H1 (cell line): ENCODE data around the gene GSDME. TPM values are rescaled to one million over a fixed set of nuclear protein-coding genes. Genes with fewer than 3 reads are reported as not detected.

Experiments
- CTCF ChIA-PET: fragments of 300-600 bp; sonication (Branson Sonifier 250); formaldehyde crosslinking; loops from one replicate; lab custom pipeline; 2021; ENCODE audit not compliant: partially characterized antibody; lab: Charles Lee
- POLR2A ChIA-PET: fragments of 300-600 bp; sonication (Branson Sonifier 250); formaldehyde crosslinking; loops from one replicate; lab custom pipeline; 2021; ENCODE audit warnings: inconsistent platforms; ENCODE audit not compliant: partially characterized antibody; lab: Charles Lee
- DNase-seq, 2 experiments: peaks; one replicate each; pipeline versions ENCODE4 v3.0.0 to v3.0.0-alpha.2; 2010 to 2022; ENCODE audit warnings: low spot score in 2 of 2, low read depth in 1 of 2, mixed read lengths in 1 of 2
- FAIRE-seq: peaks from 2 replicates; lab custom pipeline; 2011; peaks lifted over from hg19 to GRCh38; lab: Jason Lieb, UNC
- H2AFZ ChIP-seq: 2 replicates; pipeline ENCODE4 v1.8.1; 2012; ENCODE audit warnings: low read length, inconsistent platforms
- H2AK5ac ChIP-seq: 2 replicates; pipeline ENCODE4 v1.6.1; 2013; ENCODE audit warnings: low read depth, low read length
- H2BK120ac ChIP-seq: replicated peaks from 2 replicates; pipeline ENCODE3; 2013; ENCODE audit warnings: low read depth, low read length, inconsistent platforms
- H2BK12ac ChIP-seq: 2 replicates; pipeline ENCODE4 v1.6.1; 2013; ENCODE audit warnings: low read depth, low read length
- H2BK15ac ChIP-seq: 2 replicates; pipeline ENCODE4 v1.6.1; 2013; ENCODE audit warnings: low read length
- H2BK20ac ChIP-seq: 2 replicates; pipeline ENCODE4 v1.6.1; 2013; ENCODE audit warnings: low read length
- H2BK5ac ChIP-seq: 2 replicates; pipeline ENCODE4 v1.6.1; 2013; ENCODE audit warnings: low read depth, low read length
- H3K14ac ChIP-seq: 2 replicates; pipeline ENCODE4 v1.6.1; 2013; ENCODE audit warnings: inconsistent platforms; ENCODE audit not compliant: insufficient read length
- H3K18ac ChIP-seq: 2 replicates; pipeline ENCODE4 v1.6.1; 2013; ENCODE audit warnings: low read length; ENCODE audit errors: extremely low read depth
- H3K23ac ChIP-seq: 2 replicates; pipeline ENCODE4 v1.6.1; 2013; ENCODE audit warnings: inconsistent platforms; ENCODE audit not compliant: insufficient read length
- H3K23me2 ChIP-seq: 2 replicates; pipeline ENCODE4 v1.6.1; 2013; ENCODE audit warnings: low read depth, low read length
- H3K27ac ChIP-seq: 2 replicates; pipeline ENCODE4 v1.6.1; 2011; ENCODE audit warnings: low read depth, low read length, inconsistent platforms
- H3K27me3 ChIP-seq, 4 experiments: replicated peaks in 1 of 4; 1 replicate in 1 of 4; 2 replicates in 3 of 4; pipeline versions ENCODE4 v1.6.1 to v1.8.1; 2011 to 2013; ENCODE audit warnings: low read length in 3 of 4, mild to moderate bottlenecking in 3 of 4, inconsistent platforms in 2 of 4, mixed read lengths in 2 of 4, moderate library complexity in 1 of 4; ENCODE audit not compliant: control insufficient read depth in 3 of 4, insufficient read depth in 3 of 4; ENCODE audit errors: extremely low read depth in 1 of 4
- H3K36me3 ChIP-seq, 4 experiments: 2 replicates each; pipeline versions ENCODE4 v1.6.1 to v1.8.1; 2011 to 2013; ENCODE audit warnings: mild to moderate bottlenecking in 4 of 4, low read length in 3 of 4, moderate library complexity in 2 of 4, control low read depth in 1 of 4, inconsistent platforms in 1 of 4; ENCODE audit not compliant: insufficient read depth in 4 of 4, control insufficient read depth in 2 of 4
- H3K4ac ChIP-seq: replicated peaks from 2 replicates; pipeline ENCODE3; 2013; ENCODE audit warnings: low read length, low read depth, mixed read lengths, inconsistent platforms; ENCODE audit not compliant: insufficient read length
- H3K4me1 ChIP-seq, 4 experiments: replicated peaks in 1 of 4; 1 replicate in 1 of 4; 2 replicates in 3 of 4; pipeline versions ENCODE4 v1.6.1 to v1.8.1; 2011 to 2013; ENCODE audit warnings: low read length in 3 of 4, inconsistent platforms in 2 of 4, mixed read lengths in 1 of 4; ENCODE audit not compliant: insufficient read depth in 4 of 4, control insufficient read depth in 3 of 4
- H3K4me2 ChIP-seq, 2 experiments: 2 replicates each; pipeline versions ENCODE4 v1.6.1 to v1.8.1; 2011 to 2013; ENCODE audit warnings: low read depth in 2 of 2, low read length in 2 of 2, control low read depth in 1 of 2, inconsistent platforms in 1 of 2, mild to moderate bottlenecking in 1 of 2; ENCODE audit not compliant: insufficient read depth in 1 of 2
- H3K4me3 ChIP-seq, 4 experiments: fragments of 200-600, 300-600 bp in 1 of 4; sonication (generic), shearing (Covaris generic), sonication (Bioruptor Twin) in 1 of 4; 2 replicates each; pipeline versions ENCODE4 v1.5.1 to v1.8.1; 2011 to 2016; ENCODE audit warnings: low read length in 4 of 4, low read depth in 3 of 4, control low read depth in 2 of 4, inconsistent platforms in 2 of 4, mild to moderate bottlenecking in 2 of 4, mixed read lengths in 1 of 4, moderate library complexity in 1 of 4; ENCODE audit not compliant: insufficient read depth in 2 of 4; ENCODE audit errors: extremely low read depth in 1 of 4
- H3K56ac ChIP-seq: replicated peaks from 2 replicates; pipeline ENCODE3; 2013; ENCODE audit warnings: low read depth, mild to moderate bottlenecking, mixed read lengths, low read length, inconsistent platforms; ENCODE audit not compliant: insufficient read length
- H3K79me1 ChIP-seq: 2 replicates; pipeline ENCODE4 v1.6.1; 2013; ENCODE audit warnings: low read depth, low read length, control low read depth
- H3K79me2 ChIP-seq, 2 experiments: 2 replicates each; pipeline versions ENCODE4 v1.6.1 to v1.8.1; 2012 to 2013; ENCODE audit warnings: low read length in 2 of 2, mild to moderate bottlenecking in 2 of 2, inconsistent platforms in 1 of 2; ENCODE audit not compliant: insufficient read depth in 2 of 2, control insufficient read depth in 1 of 2
- H3K9ac ChIP-seq, 4 experiments: replicated peaks in 1 of 4; 1 replicate in 1 of 4; 2 replicates in 3 of 4; pipeline versions ENCODE4 v1.6.1 to v1.8.1; 2011 to 2013; ENCODE audit warnings: low read depth in 3 of 4, low read length in 3 of 4, control low read depth in 2 of 4, mild to moderate bottlenecking in 2 of 4, moderate library complexity in 2 of 4, inconsistent platforms in 1 of 4; ENCODE audit errors: extremely low read depth in 1 of 4
- H3K9me3 ChIP-seq, 2 experiments: 2 replicates each; pipeline versions ENCODE4 v1.6.1 to v1.8.1; 2012 to 2013; ENCODE audit warnings: mild to moderate bottlenecking in 2 of 2, moderate library complexity in 2 of 2, control low read depth in 1 of 2, inconsistent platforms in 1 of 2, low read depth in 1 of 2, low read length in 1 of 2, mixed read lengths in 1 of 2; ENCODE audit not compliant: insufficient read depth in 2 of 2
- H4K20me1 ChIP-seq, 2 experiments: replicated peaks in 1 of 2; 2 replicates each; pipeline versions ENCODE3 to v1.8.1; 2011 to 2013; ENCODE audit warnings: inconsistent platforms in 2 of 2, low read length in 2 of 2, mild to moderate bottlenecking in 1 of 2; ENCODE audit not compliant: insufficient read depth in 2 of 2, control insufficient read depth in 1 of 2
- H4K5ac ChIP-seq: 2 replicates; pipeline ENCODE4 v1.6.1; 2013; ENCODE audit warnings: low read length, low read depth, mixed read lengths, inconsistent platforms; ENCODE audit not compliant: insufficient read length
- H4K8ac ChIP-seq: 2 replicates; pipeline ENCODE4 v1.8.0; 2013; ENCODE audit warnings: mild to moderate bottlenecking, moderate library complexity, low read length, inconsistent platforms; ENCODE audit not compliant: insufficient read depth; ENCODE audit errors: extremely low read depth
- H4K91ac ChIP-seq: replicated peaks from 2 replicates; pipeline ENCODE3; 2013; ENCODE audit warnings: low read length, mixed read lengths, inconsistent platforms; ENCODE audit not compliant: insufficient read length
- CEBPB ChIP-seq: IDR thresholded peaks from 2 replicates; pipeline ENCODE4 v1.6.1; 2012; ENCODE audit warnings: low read depth, low read length
- CHD2 ChIP-seq: IDR thresholded peaks from 2 replicates; pipeline ENCODE4 v1.6.1; 2012; ENCODE audit warnings: low read length, improper control_type of control experiment
- FOSL1 ChIP-seq: IDR thresholded peaks from 2 replicates; pipeline ENCODE4 v1.6.1; 2011; ENCODE audit warnings: mild to moderate bottlenecking, low read depth, low read length, moderate library complexity; ENCODE audit not compliant: insufficient read depth
- GTF2F1 ChIP-seq: IDR thresholded peaks from 2 replicates; pipeline ENCODE4 v1.6.1; 2012; ENCODE audit warnings: low read depth, low read length, improper control_type of control experiment, borderline replicate concordance
- KDM1A ChIP-seq: fragments of 200-600, 300-600 bp; sonication (generic); IDR thresholded peaks from 2 replicates; pipeline ENCODE4 v1.7.1; 2016; ENCODE audit warnings: mild to moderate bottlenecking, low read length, borderline replicate concordance
- KDM4A ChIP-seq: IDR thresholded peaks from one replicate; pipeline ENCODE4 v1.7.1; 2012; ENCODE audit warnings: low read depth, mild to moderate bottlenecking, moderate library complexity, low read length, inconsistent platforms; ENCODE audit not compliant: severe bottlenecking
- KDM5A ChIP-seq: fragments of 200-600 bp; IDR thresholded peaks from 2 replicates; pipeline ENCODE4 v1.7.1; 2012; ENCODE audit warnings: mild to moderate bottlenecking, low read length, inconsistent platforms, mixed read lengths
- NANOG ChIP-seq: IDR thresholded peaks from 2 replicates; pipeline ENCODE4 v1.6.1; 2011; ENCODE audit warnings: low read length, low read depth, mild to moderate bottlenecking, inconsistent platforms; ENCODE audit not compliant: insufficient read depth, poor library complexity, severe bottlenecking
- POLR2A ChIP-seq, 2 experiments: IDR thresholded peaks; 1 replicate in 1 of 2; 2 replicates in 1 of 2; pipeline ENCODE4 v1.6.1; 2011; ENCODE audit warnings: low read depth in 2 of 2, low read length in 2 of 2, mild to moderate bottlenecking in 2 of 2; ENCODE audit errors: control extremely low read depth in 1 of 2
- POLR2AphosphoS5 ChIP-seq: IDR thresholded peaks from 2 replicates; pipeline ENCODE4 v1.6.1; 2011; ENCODE audit warnings: low read depth, low read length
- RFX5 ChIP-seq: IDR thresholded peaks from 2 replicates; pipeline ENCODE4 v1.6.1; 2011; ENCODE audit warnings: low read depth, low read length, improper control_type of control experiment, borderline replicate concordance
- TAF7 ChIP-seq: optimal IDR thresholded peaks from 2 replicates; pipeline ENCODE3; 2011; ENCODE audit warnings: low read depth, mild to moderate bottlenecking, inconsistent platforms, low read length, moderate library complexity, borderline replicate concordance
- WGBS, 2 experiments: shearing (Covaris generic) in 1 of 2; methylation state at CpG; one replicate each; pipeline versions ENCODE4 v1.1.6 to v1.1.7; 2013 to 2015; ENCODE audit warnings: low lambda C conversion rate in 2 of 2, mixed read lengths in 2 of 2, inconsistent platforms in 1 of 2, low coverage in 1 of 2, missing lambda C conversion rate in 1 of 2; ENCODE audit not compliant: insufficient replicate concordance in 2 of 2, insufficient coverage in 1 of 2, insufficient read length in 1 of 2; ENCODE audit errors: extremely low coverage in 1 of 2, missing lambda C conversion rate in 1 of 2; 5-methylcytosine and 5-hydroxymethylcytosine counted together
- polyA plus RNA-seq, 7 experiments: library from polyadenylated mRNA; depleted of rRNA in 3 of 7; stranded (reverse) in 5 of 7; unstranded in 2 of 7; fragments of >200 nt in 5 of 7; fragments of 200-250 nt in 2 of 7; gene quantifications; 1 replicate in 5 of 7; 2 replicates in 1 of 7; 4 replicates in 1 of 7; pipeline versions ENCODE4 v1.2.1 to v1.2.3, GENCODE V29; 2011 to 2013; ENCODE audit warnings: missing spikeins in 2 of 7, mixed read lengths in 2 of 7
- total RNA-seq: library from RNA; stranded (reverse); fragmentation: NEBNext Ultra II Directional; extraction: Animal tissue kit (Norgen Biotek cat#: 25700); gene quantifications from 2 replicates; pipeline ENCODE4 v1.2.1, GENCODE V29; 2021
- TF ChIP-seq, protein P1 (sequence below): IDR thresholded peaks from 2 replicates; pipeline ENCODE4 v1.6.1; 2012; ENCODE audit warnings: inconsistent platforms
- TF ChIP-seq, protein P2 (sequence below): IDR thresholded peaks from 2 replicates; pipeline ENCODE4 v1.6.1; 2011; ENCODE audit warnings: low read depth, mild to moderate bottlenecking, low read length; ENCODE audit not compliant: insufficient read depth

The GSDME gene
- total and polyA plus RNA-seq, 2 of the 8 experiments (the other 6 are each of a cell fraction or from before 2014, with no cell fraction given), result 5.4 to 7.6 TPM

DNA sequence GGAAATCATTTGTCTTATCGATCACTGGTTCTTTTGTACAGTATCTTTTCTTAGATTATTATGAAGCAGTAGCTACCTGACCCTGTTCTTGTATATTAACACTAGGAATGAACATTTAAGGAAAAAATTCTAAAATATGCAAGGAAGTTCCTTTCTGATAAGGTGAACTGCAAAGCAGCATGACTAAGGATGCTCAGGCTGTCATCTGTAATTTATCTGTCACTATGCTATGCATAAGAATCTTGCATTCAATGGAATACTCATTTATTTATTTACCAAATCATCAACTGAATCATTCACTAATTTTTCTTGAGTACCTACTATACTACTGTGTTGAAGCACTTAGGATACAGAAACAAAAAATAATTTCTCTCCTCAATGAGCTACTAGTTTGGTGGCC is 5.8 kb downstream of the GSDME start:
- Histone ChIP-seq H4K20me1 (no peaks in the 10 kb centered on the region), H2BK12ac (no peak overlapping the region), H2AK5ac (no peak overlapping the region), H2BK20ac (no peak overlapping the region), H3K23ac (no peak overlapping the region), H3K9ac (no peak overlapping the region), H3K27ac (no peak overlapping the region), H3K79me1 (no peaks in the 10 kb centered on the region), H3K9me3 (no peaks in the 10 kb centered on the region), H3K23me2 (peaks cover 1% of the 10 kb centered on the region; the same call in 1 of the 2 replicates), H2BK5ac (no peak overlapping the region), H3K4me1 (peaks cover 0 to 3% (median 2%) of the 10 kb centered on the region in 4 experiments; a peak in 3 of 7 replicates), H2BK120ac (no peak overlapping the region), H3K79me2 (no peaks in the 10 kb centered on the region), H2BK15ac (no peak overlapping the region), H3K36me3 (no peaks in the 10 kb centered on the region), H3K56ac (no peak overlapping the region), H4K5ac (no peak overlapping the region), H3K4ac (no peak overlapping the region), H4K91ac (no peak overlapping the region), H2AFZ (no peak overlapping the region), H4K8ac (no peak overlapping the region), H3K4me2 (no peak overlapping the region), H3K14ac (no peak overlapping the region), H3K4me3 (no peak overlapping the region), H3K18ac (no peak overlapping the region), H3K27me3 (peaks cover 3 to 17% (median 11%) of the 10 kb centered on the region in 4 experiments)
- WGBS, 2 experiments, result 96% methylated on average over 1 of the region's 1 CpG; no CpG with 5 or more reads in 1 of the 2 experiments
- FAIRE-seq (no peak), DNase-seq (no peak)
- POLR2A ChIA-PET, result interaction anchor here (1.0 to 2.0 kb wide), 3 partner anchors 9 to 50 kb away, joined by 3 to 7 read pairs (median 3); no protein-coding TSS in a partner anchor
- CTCF ChIA-PET, result interaction anchor here (0.7 to 2.3 kb wide), 9 partner anchors 9 to 876 kb away, joined by 3 to 6 read pairs (median 4); no protein-coding TSS in a partner anchor
- TF ChIP-seq RFX5 (no peak), GTF2F1 (no peak), CEBPB (no peak), TAF7 (no peak), NANOG (no peak), POLR2AphosphoS5 (no peak), POLR2A (IDR thresholded peaks at IDR 0.05; ENCODE audit: control extremely low read depth in 1 of 2, low read depth in 2 of 2, low read length in 2 of 2) (no peak), KDM5A (no peak), KDM4A (no peak), CHD2 (no peak), FOSL1 (no peak), KDM1A (no peak)
- TF ChIP-seq, protein P1, sequence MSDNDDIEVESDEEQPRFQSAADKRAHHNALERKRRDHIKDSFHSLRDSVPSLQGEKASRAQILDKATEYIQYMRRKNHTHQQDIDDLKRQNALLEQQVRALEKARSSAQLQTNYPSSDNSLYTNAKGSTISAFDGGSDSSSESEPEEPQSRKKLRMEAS, result no peak
- TF ChIP-seq, protein P2, sequence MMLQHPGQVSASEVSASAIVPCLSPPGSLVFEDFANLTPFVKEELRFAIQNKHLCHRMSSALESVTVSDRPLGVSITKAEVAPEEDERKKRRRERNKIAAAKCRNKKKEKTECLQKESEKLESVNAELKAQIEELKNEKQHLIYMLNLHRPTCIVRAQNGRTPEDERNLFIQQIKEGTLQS, result no peak
